SK-N-SH (cell line): ENCODE data around the gene HRH3. TPM values are rescaled to one million over a fixed set of nuclear protein-coding genes. Genes with fewer than 3 reads are reported as not detected.

Source experiments
- CTCF ChIA-PET: fragments of 300-600, 350-600 bp; formaldehyde crosslinking; extraction: SDS; loops from one replicate; lab custom pipeline; 2021; lab: Yijun Ruan, JAX
- POLR2A ChIA-PET: fragments of 350-600 bp; sonication (Branson Sonifier 250); formaldehyde crosslinking; extraction: SDS; loops from one replicate; lab custom pipeline; 2020; ENCODE audit warnings: antibody characterized with exemption, inconsistent platforms; lab: Yijun Ruan, JAX
- DNase-seq: peaks from one replicate; pipeline ENCODE4 v3.0.0; 2012
- H2AFZ ChIP-seq: fragments of 200-600 bp; sonication (generic); 2 replicates; pipeline ENCODE4 v1.8.1; 2016; ENCODE audit warnings: antibody characterized with exemption, mild to moderate bottlenecking, low read depth
- H3F3A ChIP-seq: fragments of 200-600 bp; sonication (generic); replicated peaks from 2 replicates; pipeline ENCODE3; 2016; ENCODE audit warnings: antibody characterized with exemption, mild to moderate bottlenecking; ENCODE audit not compliant: insufficient read depth
- H3K27ac ChIP-seq, 2 experiments: fragments of 200-500 bp in 1 of 2; fragments of 200-600 bp in 1 of 2; sonication (Bioruptor generic) in 1 of 2; sonication (generic), shearing (Covaris generic) in 1 of 2; 2 replicates each; pipeline versions ENCODE4 v1.5.1 to v1.6.1; 2014 to 2016; ENCODE audit warnings: low read depth in 2 of 2, inconsistent platforms in 1 of 2, low read length in 1 of 2, mild to moderate bottlenecking in 1 of 2, mixed read lengths in 1 of 2
- H3K27me3 ChIP-seq: fragments of 200-600 bp; sonication (generic), shearing (Covaris generic); 2 replicates; pipeline ENCODE4 v1.6.1; 2016; ENCODE audit warnings: mixed run types; ENCODE audit not compliant: insufficient read depth
- H3K36me3 ChIP-seq, 2 experiments: fragments of 200-500 bp in 1 of 2; fragments of 200-600 bp in 1 of 2; sonication (Bioruptor generic) in 1 of 2; sonication (generic) in 1 of 2; replicated peaks in 1 of 2; 2 replicates each; pipeline versions ENCODE3 to v1.5.1; 2014 to 2016; ENCODE audit warnings: low read length in 1 of 2, mild to moderate bottlenecking in 1 of 2; ENCODE audit not compliant: insufficient read depth in 2 of 2, control insufficient read depth in 1 of 2
- H3K4me1 ChIP-seq, 2 experiments: fragments of 200-500 bp in 1 of 2; fragments of 200-600 bp in 1 of 2; sonication (Bioruptor generic) in 1 of 2; sonication (generic), shearing (Covaris generic) in 1 of 2; 2 replicates each; pipeline versions ENCODE4 v1.5.1 to v1.6.1; 2014 to 2016; ENCODE audit warnings: low read depth in 1 of 2, low read length in 1 of 2, mixed run types in 1 of 2; ENCODE audit not compliant: insufficient read depth in 2 of 2, control insufficient read depth in 1 of 2
- H3K4me2 ChIP-seq: fragments of 200-600 bp; sonication (generic), shearing (Covaris generic); 2 replicates; pipeline ENCODE4 v1.6.1; 2017; ENCODE audit warnings: mixed run types
- H3K4me3 ChIP-seq, 2 experiments: fragments of 200-500 bp in 1 of 2; fragments of 200-600 bp in 1 of 2; sonication (Bioruptor generic) in 1 of 2; sonication (generic), shearing (Covaris generic) in 1 of 2; 2 replicates each; pipeline versions ENCODE4 v1.5.1 to v1.8.1; 2014 to 2016; ENCODE audit warnings: low read depth in 2 of 2, inconsistent platforms in 1 of 2, low read length in 1 of 2, mild to moderate bottlenecking in 1 of 2, mixed read lengths in 1 of 2, moderate library complexity in 1 of 2
- H3K79me2 ChIP-seq: fragments of 200-600 bp; sonication (generic); 2 replicates; pipeline ENCODE4 v1.8.1; 2017; ENCODE audit warnings: mild to moderate bottlenecking; ENCODE audit not compliant: insufficient read depth
- H3K9ac ChIP-seq: fragments of 200-600 bp; sonication (generic); 2 replicates; pipeline ENCODE4 v1.6.1; 2017; ENCODE audit warnings: mixed run types
- H3K9me2 ChIP-seq: fragments of 200-600 bp; sonication (generic); 2 replicates; pipeline ENCODE4 v1.6.1; 2017; ENCODE audit warnings: mixed run types
- H3K9me3 ChIP-seq: fragments of 200-600 bp; sonication (generic); 2 replicates; pipeline ENCODE4 v1.6.1; 2017; ENCODE audit warnings: mixed run types, mild to moderate bottlenecking, moderate library complexity
- H4K20me1 ChIP-seq: fragments of 200-600 bp; sonication (generic); 2 replicates; pipeline ENCODE4 v1.6.1; 2017; ENCODE audit warnings: mild to moderate bottlenecking, mixed run types; ENCODE audit not compliant: insufficient read depth
- CHD2 ChIP-seq: fragments of 150-350 bp; IDR thresholded peaks from 2 replicates; pipeline ENCODE4 v1.6.1; 2018; ENCODE audit warnings: low read length; ENCODE audit not compliant: partially characterized antibody
- EP300 ChIP-seq, 2 experiments: IDR thresholded peaks; 2 replicates each; pipeline versions ENCODE4 v1.4.0 to v1.6.1; 2012; ENCODE audit warnings: borderline replicate concordance in 1 of 2, low read depth in 1 of 2, low read length in 1 of 2
- EZH2phosphoT487 ChIP-seq: fragments of 200-600 bp; sonication (generic); IDR thresholded peaks from 2 replicates; pipeline ENCODE4 v1.6.1; 2017; ENCODE audit warnings: low read depth, mixed run types, mild to moderate bottlenecking, antibody characterized with exemption, moderate library complexity, borderline replicate concordance
- FOSL2 ChIP-seq: IDR thresholded peaks from 2 replicates; pipeline ENCODE4 v1.4.0; 2012; ENCODE audit warnings: low read depth, mild to moderate bottlenecking, moderate library complexity, borderline replicate concordance
- JUND ChIP-seq: IDR thresholded peaks from 2 replicates; pipeline ENCODE4 v1.4.0; 2012
- MXI1 ChIP-seq: IDR thresholded peaks from 2 replicates; pipeline ENCODE4 v1.6.1; 2012; ENCODE audit warnings: mild to moderate bottlenecking, low read depth, low read length, improper control_type of control experiment
- RCOR1 ChIP-seq: fragments of 150-350 bp; IDR thresholded peaks from 2 replicates; pipeline ENCODE4 v1.6.1; 2017; ENCODE audit warnings: antibody characterized with exemption, low read length
- RFX5 ChIP-seq: IDR thresholded peaks from 2 replicates; pipeline ENCODE4 v1.6.1; 2012; ENCODE audit warnings: mild to moderate bottlenecking, improper control_type of control experiment, low read length
- TAF1 ChIP-seq: IDR thresholded peaks from 2 replicates; pipeline ENCODE4 v1.6.1; 2012; ENCODE audit warnings: low read depth, mild to moderate bottlenecking, low read length, moderate library complexity, borderline replicate concordance
- WGBS: methylation state at CpG from one replicate; pipeline ENCODE4 v1.1.6; 2017; ENCODE audit warnings: low lambda C conversion rate; 5-methylcytosine and 5-hydroxymethylcytosine counted together
- polyA plus RNA-seq, 3 experiments: library from polyadenylated mRNA; depleted of rRNA; stranded (reverse); fragments of >200 nt; gene quantifications; 2 replicates each; pipeline ENCODE4 v1.2.3, GENCODE V29; 2012
- TF ChIP-seq, protein P1 (sequence below): IDR thresholded peaks from 2 replicates; pipeline ENCODE4 v1.6.1; 2012; ENCODE audit warnings: mild to moderate bottlenecking, low read depth, low read length, moderate library complexity
- TF ChIP-seq, protein P2 (sequence below): IDR thresholded peaks from 2 replicates; pipeline ENCODE4; 2012
- TF ChIP-seq, protein P3 (sequence below): IDR thresholded peaks from 2 replicates; pipeline ENCODE4 v1.4.0; 2012; ENCODE audit warnings: low read depth, borderline replicate concordance

HRH3 gene
- polyA plus RNA-seq, 1 of the 3 experiments (the other 2 are of a cell fraction) = 0.02 TPM

DNA sequence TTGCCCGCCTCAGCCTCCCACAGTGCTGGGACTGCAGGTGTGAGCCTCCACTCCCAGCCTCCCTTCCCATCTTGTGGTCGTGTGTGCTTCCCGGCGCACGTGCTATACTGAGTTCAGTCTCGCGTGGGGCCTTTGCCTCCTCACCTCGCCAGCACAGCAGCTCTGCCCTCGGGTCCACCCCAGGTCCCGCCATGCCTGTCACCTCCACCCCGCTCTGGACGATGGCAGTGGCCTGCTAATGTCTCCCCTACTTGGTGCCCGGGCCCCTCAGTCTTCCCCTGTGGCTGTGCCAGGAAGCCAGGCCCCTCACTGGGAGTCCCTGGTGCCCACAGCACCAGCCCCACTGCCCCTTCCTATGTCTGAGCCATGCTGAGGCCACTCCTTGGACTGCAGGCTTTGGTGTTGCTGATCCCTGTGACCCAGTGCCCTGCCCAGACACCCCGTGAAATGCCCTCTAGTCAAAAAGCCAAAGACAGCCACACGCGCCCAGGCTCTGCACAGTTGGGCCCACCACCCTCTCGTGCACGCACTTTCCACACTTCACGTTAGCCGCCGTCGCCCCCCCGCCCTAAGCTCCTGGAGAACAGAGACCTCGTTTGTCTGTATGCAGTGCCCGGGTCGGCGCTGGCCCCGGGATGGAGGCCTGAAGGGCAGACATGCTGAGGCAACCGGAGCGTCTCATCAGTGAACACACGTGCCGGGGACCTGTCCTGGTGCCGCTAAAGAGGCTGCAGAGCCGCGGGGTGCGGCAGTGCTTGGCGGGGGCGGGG is 14.3 kb downstream of the HRH3 start:
- H3K9me2 ChIP-seq = no peaks in the 10 kb centered on the region
- no peak for DNase-seq
- no peaks in the 10 kb centered on the region for H3K79me2 ChIP-seq
- H3K9me3 ChIP-seq = no peaks in the 10 kb centered on the region
- H3F3A ChIP-seq = no peaks in the 10 kb centered on the region
- H2AFZ ChIP-seq = no peak overlapping the region
- no peak overlapping the region for H3K4me2 ChIP-seq
- TF ChIP-seq, protein P1, sequence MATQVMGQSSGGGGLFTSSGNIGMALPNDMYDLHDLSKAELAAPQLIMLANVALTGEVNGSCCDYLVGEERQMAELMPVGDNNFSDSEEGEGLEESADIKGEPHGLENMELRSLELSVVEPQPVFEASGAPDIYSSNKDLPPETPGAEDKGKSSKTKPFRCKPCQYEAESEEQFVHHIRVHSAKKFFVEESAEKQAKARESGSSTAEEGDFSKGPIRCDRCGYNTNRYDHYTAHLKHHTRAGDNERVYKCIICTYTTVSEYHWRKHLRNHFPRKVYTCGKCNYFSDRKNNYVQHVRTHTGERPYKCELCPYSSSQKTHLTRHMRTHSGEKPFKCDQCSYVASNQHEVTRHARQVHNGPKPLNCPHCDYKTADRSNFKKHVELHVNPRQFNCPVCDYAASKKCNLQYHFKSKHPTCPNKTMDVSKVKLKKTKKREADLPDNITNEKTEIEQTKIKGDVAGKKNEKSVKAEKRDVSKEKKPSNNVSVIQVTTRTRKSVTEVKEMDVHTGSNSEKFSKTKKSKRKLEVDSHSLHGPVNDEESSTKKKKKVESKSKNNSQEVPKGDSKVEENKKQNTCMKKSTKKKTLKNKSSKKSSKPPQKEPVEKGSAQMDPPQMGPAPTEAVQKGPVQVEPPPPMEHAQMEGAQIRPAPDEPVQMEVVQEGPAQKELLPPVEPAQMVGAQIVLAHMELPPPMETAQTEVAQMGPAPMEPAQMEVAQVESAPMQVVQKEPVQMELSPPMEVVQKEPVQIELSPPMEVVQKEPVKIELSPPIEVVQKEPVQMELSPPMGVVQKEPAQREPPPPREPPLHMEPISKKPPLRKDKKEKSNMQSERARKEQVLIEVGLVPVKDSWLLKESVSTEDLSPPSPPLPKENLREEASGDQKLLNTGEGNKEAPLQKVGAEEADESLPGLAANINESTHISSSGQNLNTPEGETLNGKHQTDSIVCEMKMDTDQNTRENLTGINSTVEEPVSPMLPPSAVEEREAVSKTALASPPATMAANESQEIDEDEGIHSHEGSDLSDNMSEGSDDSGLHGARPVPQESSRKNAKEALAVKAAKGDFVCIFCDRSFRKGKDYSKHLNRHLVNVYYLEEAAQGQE = no peak
- TF ChIP-seq EZH2phosphoT487 = no peak
- TF ChIP-seq JUND = no peak
- TF ChIP-seq EP300 (IDR thresholded peaks at IDR 0.05; ENCODE audit: borderline replicate concordance in 1 of 2, low read depth in 1 of 2, low read length in 1 of 2) = no peak
- no peak for TF ChIP-seq MXI1
- H4K20me1 ChIP-seq = no peaks in the 10 kb centered on the region
- H3K36me3 ChIP-seq = peaks cover 0 to 17% of the 10 kb centered on the region in 2 experiments
- ChIA-PET POLR2A (no interaction called here), CTCF (interaction anchor here (0.9 kb wide), 1 partner anchor 41 kb away, joined by 3 read pairs; no protein-coding TSS in a partner anchor)
- H3K27ac ChIP-seq = no peak overlapping the region
- peaks cover 0 to 7% of the 10 kb centered on the region in 2 experiments; a peak in 2 of 4 replicates for H3K4me1 ChIP-seq
- H3K9ac ChIP-seq = no peak overlapping the region
- 97% methylated on average over 25 of the region's 38 CpGs for WGBS
- H3K27me3 ChIP-seq = no peaks in the 10 kb centered on the region
- H3K4me3 ChIP-seq = no peak overlapping the region

DNA sequence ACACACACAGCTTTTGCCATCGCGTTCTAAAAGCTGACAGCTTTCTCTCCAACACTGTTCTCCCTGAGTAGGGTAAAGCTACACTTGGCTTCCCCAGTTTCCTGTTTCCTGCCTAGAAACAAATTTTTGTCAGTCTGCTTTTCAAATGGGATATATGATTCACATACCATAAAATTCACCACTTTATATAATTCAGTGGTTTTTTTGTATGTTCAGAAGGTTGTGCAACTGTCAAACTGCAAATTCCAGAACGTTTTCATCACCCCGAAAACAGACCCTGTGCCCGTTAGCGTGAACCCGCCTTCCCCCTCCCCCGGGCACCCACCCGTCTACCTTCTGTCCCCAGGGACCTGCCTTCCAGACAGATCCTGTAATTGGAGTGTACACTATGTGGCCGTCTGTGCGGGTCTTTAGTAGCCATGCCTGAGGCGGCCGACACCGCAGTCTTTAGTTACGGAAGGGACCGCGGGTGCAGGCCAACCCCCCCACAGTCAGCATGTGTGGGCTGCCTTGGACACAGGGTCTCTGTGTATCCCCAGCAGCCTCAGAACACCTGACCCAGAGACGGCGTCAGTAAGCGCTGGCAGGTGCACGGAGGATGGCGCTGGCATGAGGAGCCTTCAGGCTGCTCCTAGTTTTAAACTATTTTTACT is 16.6 kb downstream of the HRH3 start:
- H3K27me3 ChIP-seq = no peaks in the 10 kb centered on the region
- H3K4me3 ChIP-seq = no peak overlapping the region
- H3F3A ChIP-seq = no peaks in the 10 kb centered on the region
- ChIA-PET POLR2A (no interaction called here), CTCF (no interaction called here)
- no peaks in the 10 kb centered on the region; a peak in 2 of 4 replicates for H3K4me1 ChIP-seq
- H2AFZ ChIP-seq = no peak overlapping the region
- H3K9ac ChIP-seq = no peak overlapping the region
- H3K79me2 ChIP-seq = no peaks in the 10 kb centered on the region
- TF ChIP-seq EZH2phosphoT487 = no peak
- TF ChIP-seq, protein P2, sequence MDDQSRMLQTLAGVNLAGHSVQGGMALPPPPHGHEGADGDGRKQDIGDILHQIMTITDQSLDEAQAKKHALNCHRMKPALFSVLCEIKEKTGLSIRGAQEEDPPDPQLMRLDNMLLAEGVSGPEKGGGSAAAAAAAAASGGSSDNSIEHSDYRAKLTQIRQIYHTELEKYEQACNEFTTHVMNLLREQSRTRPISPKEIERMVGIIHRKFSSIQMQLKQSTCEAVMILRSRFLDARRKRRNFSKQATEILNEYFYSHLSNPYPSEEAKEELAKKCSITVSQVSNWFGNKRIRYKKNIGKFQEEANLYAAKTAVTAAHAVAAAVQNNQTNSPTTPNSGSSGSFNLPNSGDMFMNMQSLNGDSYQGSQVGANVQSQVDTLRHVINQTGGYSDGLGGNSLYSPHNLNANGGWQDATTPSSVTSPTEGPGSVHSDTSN = no peak
- TF ChIP-seq RFX5 = no peak
- TF ChIP-seq CHD2 = no peak
- TF ChIP-seq FOSL2 = no peak
- no peak for TF ChIP-seq TAF1
- no peak for TF ChIP-seq RCOR1
- TF ChIP-seq, protein P3, sequence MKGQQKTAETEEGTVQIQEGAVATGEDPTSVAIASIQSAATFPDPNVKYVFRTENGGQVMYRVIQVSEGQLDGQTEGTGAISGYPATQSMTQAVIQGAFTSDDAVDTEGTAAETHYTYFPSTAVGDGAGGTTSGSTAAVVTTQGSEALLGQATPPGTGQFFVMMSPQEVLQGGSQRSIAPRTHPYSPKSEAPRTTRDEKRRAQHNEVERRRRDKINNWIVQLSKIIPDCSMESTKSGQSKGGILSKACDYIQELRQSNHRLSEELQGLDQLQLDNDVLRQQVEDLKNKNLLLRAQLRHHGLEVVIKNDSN = no peak
- WGBS = 86% methylated on average over 22 of the region's 22 CpGs
- H3K36me3 ChIP-seq = peaks cover 13 to 34% of the 10 kb centered on the region in 2 experiments
- no peak for DNase-seq
- no peak overlapping the region for H3K4me2 ChIP-seq
- H3K9me2 ChIP-seq = no peaks in the 10 kb centered on the region
- no peak overlapping the region for H3K27ac ChIP-seq
- H3K9me3 ChIP-seq = no peaks in the 10 kb centered on the region
- no peaks in the 10 kb centered on the region for H4K20me1 ChIP-seq
